Measurements from ENCODE around the gene SLU7.

Gene SLU7

GRCh38 chr5:160436017-160436416, 17.1 kb upstream of the SLU7 start:
- H4K91ac ChIP-seq (ENCODE audit: low read depth, low read length, poor library complexity) = no peak overlapping the region
- H4K8ac ChIP-seq (ENCODE audit: low read depth, low read length) = no peak overlapping the region
- WGBS, 2 donors (ENCODE audit: extremely low coverage in 2 of 2, insufficient read length in 2 of 2, insufficient replicate concordance in 1 of 2) = no CpG with 5 or more reads among the region's 4 CpGs
- H3K14ac ChIP-seq (ENCODE audit: low read length) = no peak overlapping the region
- H3K27me3 ChIP-seq (ENCODE audit: control insufficient read depth in 3 of 3, insufficient read depth in 3 of 3, low read depth in 1 of 3, low read length in 3 of 3) = peaks cover 0 to 5% (median 0%) of the 10 kb centered on the region in 3 experiments
- no peak overlapping the region for H2BK15ac ChIP-seq (ENCODE audit: low read length)
- no peak overlapping the region for H2AFZ ChIP-seq (ENCODE audit: low read length)
- H2BK12ac ChIP-seq (ENCODE audit: low read length) = no peak overlapping the region
- no peak overlapping the region for H3K4me2 ChIP-seq (ENCODE audit: insufficient read depth, low read length, poor library complexity, severe bottlenecking)
- H2BK5ac ChIP-seq (ENCODE audit: low read length) = no peak overlapping the region
- peaks cover 0 to 4% of the 10 kb centered on the region in 2 donors for H3K36me3 ChIP-seq (replicated peaks in 1 of 2; ENCODE audit: control insufficient read depth in 2 of 2, insufficient read depth in 2 of 2, low read length in 2 of 2)
- no peaks in the 10 kb centered on the region for H3K9me3 ChIP-seq (replicated peaks in 1 of 2; ENCODE audit: control insufficient read depth in 2 of 2, insufficient read depth in 1 of 2, low read depth in 1 of 2, low read length in 2 of 2)
- H3K23ac ChIP-seq (ENCODE audit: low read depth, low read length, poor library complexity) = no peak overlapping the region
- no peak overlapping the region for H3K4me3 ChIP-seq (ENCODE audit: low read length in 2 of 2)
- no peaks in the 10 kb centered on the region for H3K79me1 ChIP-seq (ENCODE audit: low read depth, low read length)
- no peak for DNase-seq (ENCODE audit: low spot score)
- no peak overlapping the region for H2BK120ac ChIP-seq (ENCODE audit: low read depth, low read length)
- H2AK5ac ChIP-seq (ENCODE audit: low read depth, low read length) = no peak overlapping the region
- no peak overlapping the region for H3K27ac ChIP-seq (replicated peaks; ENCODE audit: low read length)
- no peak overlapping the region for H3K4ac ChIP-seq (ENCODE audit: low read length)
- no peak overlapping the region for H3K9ac ChIP-seq (ENCODE audit: low read depth, low read length, poor library complexity)
- peaks cover 14 to 16% of the 10 kb centered on the region in 2 donors for H3K4me1 ChIP-seq (ENCODE audit: control insufficient read depth in 2 of 2, insufficient read depth in 1 of 2, low read depth in 1 of 2, low read length in 2 of 2)
- H3K18ac ChIP-seq (ENCODE audit: low read length) = no peak overlapping the region

- Histone ChIP-seq H3K27ac (replicated peaks; ENCODE audit: low read length) (no peak overlapping the region), H2BK120ac (ENCODE audit: low read depth, low read length) (no peak overlapping the region), H2BK12ac (ENCODE audit: low read length) (no peak overlapping the region), H4K8ac (ENCODE audit: low read depth, low read length) (no peak overlapping the region), H3K9me3 (replicated peaks in 1 of 2; ENCODE audit: control insufficient read depth in 2 of 2, insufficient read depth in 1 of 2, low read depth in 1 of 2, low read length in 2 of 2) (no peaks in the 10 kb centered on the region), H2AFZ (ENCODE audit: low read length) (no peak overlapping the region), H3K9ac (ENCODE audit: low read depth, low read length, poor library complexity) (no peak overlapping the region), H2BK5ac (ENCODE audit: low read length) (no peak overlapping the region), H3K4ac (ENCODE audit: low read length) (no peak overlapping the region), H2BK15ac (ENCODE audit: low read length) (no peak overlapping the region), H3K4me2 (ENCODE audit: insufficient read depth, low read length, poor library complexity, severe bottlenecking) (no peak overlapping the region), H3K27me3 (ENCODE audit: control insufficient read depth in 3 of 3, insufficient read depth in 3 of 3, low read depth in 1 of 3, low read length in 3 of 3) (peaks cover 0 to 5% (median 0%) of the 10 kb centered on the region in 3 experiments), H3K18ac (ENCODE audit: low read length) (no peak overlapping the region), H2AK5ac (ENCODE audit: low read depth, low read length) (no peak overlapping the region), H3K4me3 (ENCODE audit: low read length in 2 of 2) (no peak overlapping the region), H3K14ac (ENCODE audit: low read length) (no peak overlapping the region), H4K91ac (ENCODE audit: low read depth, low read length, poor library complexity) (no peak overlapping the region), H3K23ac (ENCODE audit: low read depth, low read length, poor library complexity) (no peak overlapping the region), H3K4me1 (ENCODE audit: control insufficient read depth in 2 of 2, insufficient read depth in 1 of 2, low read depth in 1 of 2, low read length in 2 of 2) (peaks cover 14 to 16% of the 10 kb centered on the region in 2 donors), H3K36me3 (replicated peaks in 1 of 2; ENCODE audit: control insufficient read depth in 2 of 2, insufficient read depth in 2 of 2, low read length in 2 of 2) (peaks cover 0 to 4% of the 10 kb centered on the region in 2 donors), H3K79me1 (ENCODE audit: low read depth, low read length) (no peaks in the 10 kb centered on the region)
- no CpG with 5 or more reads among the region's 1 CpG for WGBS, 2 donors (ENCODE audit: extremely low coverage in 2 of 2, insufficient read length in 2 of 2, insufficient replicate concordance in 1 of 2)
- DNase-seq (ENCODE audit: low spot score) = no peak
These were observed 16.7 kb upstream of the SLU7 start for GRCh38 chr5:160435532-160435931.

- no peak overlapping the region for H2BK120ac ChIP-seq (ENCODE audit: low read depth, low read length)
- H2BK12ac ChIP-seq (ENCODE audit: low read length) = no peak overlapping the region
- no peaks in the 10 kb centered on the region for H3K79me1 ChIP-seq (ENCODE audit: low read depth, low read length)
- H2BK5ac ChIP-seq (ENCODE audit: low read length) = no peak overlapping the region
- no peak overlapping the region for H3K9ac ChIP-seq (ENCODE audit: low read depth, low read length, poor library complexity)
- peaks cover 0 to 5% (median 0%) of the 10 kb centered on the region in 3 experiments for H3K27me3 ChIP-seq (ENCODE audit: control insufficient read depth in 3 of 3, insufficient read depth in 3 of 3, low read depth in 1 of 3, low read length in 3 of 3)
- H3K9me3 ChIP-seq (replicated peaks in 1 of 2; ENCODE audit: control insufficient read depth in 2 of 2, insufficient read depth in 1 of 2, low read depth in 1 of 2, low read length in 2 of 2) = no peaks in the 10 kb centered on the region
- H3K14ac ChIP-seq (ENCODE audit: low read length) = no peak overlapping the region
- no peak overlapping the region for H4K8ac ChIP-seq (ENCODE audit: low read depth, low read length)
- peak overlapping the region in 1 of 2 donors; percentile 21 for H3K4me3 ChIP-seq (ENCODE audit: low read length in 2 of 2)
- H3K27ac ChIP-seq (replicated peaks; ENCODE audit: low read length) = no peak overlapping the region
- H3K4ac ChIP-seq (ENCODE audit: low read length) = no peak overlapping the region
- H3K18ac ChIP-seq (ENCODE audit: low read length) = no peak overlapping the region
- DNase-seq (ENCODE audit: low spot score) = peak; percentile 30
- no CpG with 5 or more reads among the region's 9 CpGs for WGBS, 2 donors (ENCODE audit: extremely low coverage in 2 of 2, insufficient read length in 2 of 2, insufficient replicate concordance in 1 of 2)
- H3K4me1 ChIP-seq (ENCODE audit: control insufficient read depth in 2 of 2, insufficient read depth in 1 of 2, low read depth in 1 of 2, low read length in 2 of 2) = peaks cover 14 to 16% of the 10 kb centered on the region in 2 donors
- H3K36me3 ChIP-seq (replicated peaks in 1 of 2; ENCODE audit: control insufficient read depth in 2 of 2, insufficient read depth in 2 of 2, low read length in 2 of 2) = peaks cover 8 to 11% of the 10 kb centered on the region in 2 donors
- H2AFZ ChIP-seq (ENCODE audit: low read length) = peak overlapping the region; percentile 84
- H3K23ac ChIP-seq (ENCODE audit: low read depth, low read length, poor library complexity) = no peak overlapping the region
- H2BK15ac ChIP-seq (ENCODE audit: low read length) = no peak overlapping the region
- H2AK5ac ChIP-seq (ENCODE audit: low read depth, low read length) = no peak overlapping the region
- no peak overlapping the region for H4K91ac ChIP-seq (ENCODE audit: low read depth, low read length, poor library complexity)
- peak overlapping the region; percentile 13 for H3K4me2 ChIP-seq (ENCODE audit: insufficient read depth, low read length, poor library complexity, severe bottlenecking)
These were observed 15.2 kb upstream of the SLU7 start for GRCh38 chr5:160434022-160434531.

- Histone ChIP-seq H3K9ac (ENCODE audit: low read depth, low read length, poor library complexity) (no peak overlapping the region), H3K23ac (ENCODE audit: low read depth, low read length, poor library complexity) (no peak overlapping the region), H3K27ac (replicated peaks; ENCODE audit: low read length) (no peak overlapping the region), H3K36me3 (replicated peaks in 1 of 2; ENCODE audit: control insufficient read depth in 2 of 2, insufficient read depth in 2 of 2, low read length in 2 of 2) (peaks cover 11 to 24% of the 10 kb centered on the region in 2 donors), H2AFZ (ENCODE audit: low read length) (peak overlapping the region; percentile 84), H2BK15ac (ENCODE audit: low read length) (no peak overlapping the region), H2BK120ac (ENCODE audit: low read depth, low read length) (no peak overlapping the region), H3K79me1 (ENCODE audit: low read depth, low read length) (no peaks in the 10 kb centered on the region), H4K91ac (ENCODE audit: low read depth, low read length, poor library complexity) (no peak overlapping the region), H2AK5ac (ENCODE audit: low read depth, low read length) (no peak overlapping the region), H4K8ac (ENCODE audit: low read depth, low read length) (no peak overlapping the region), H2BK5ac (ENCODE audit: low read length) (no peak overlapping the region), H3K4ac (ENCODE audit: low read length) (no peak overlapping the region), H3K9me3 (replicated peaks in 1 of 2; ENCODE audit: control insufficient read depth in 2 of 2, insufficient read depth in 1 of 2, low read depth in 1 of 2, low read length in 2 of 2) (no peaks in the 10 kb centered on the region), H3K4me3 (ENCODE audit: low read length in 2 of 2) (peak overlapping the region in 1 of 2 donors; percentile 50), H3K4me1 (ENCODE audit: control insufficient read depth in 2 of 2, insufficient read depth in 1 of 2, low read depth in 1 of 2, low read length in 2 of 2) (peaks cover 12 to 16% of the 10 kb centered on the region in 2 donors), H3K18ac (ENCODE audit: low read length) (no peak overlapping the region), H3K27me3 (ENCODE audit: control insufficient read depth in 3 of 3, insufficient read depth in 3 of 3, low read depth in 1 of 3, low read length in 3 of 3) (peaks cover 0 to 5% (median 0%) of the 10 kb centered on the region in 3 experiments), H3K14ac (ENCODE audit: low read length) (no peak overlapping the region), H2BK12ac (ENCODE audit: low read length) (no peak overlapping the region), H3K4me2 (ENCODE audit: insufficient read depth, low read length, poor library complexity, severe bottlenecking) (no peak overlapping the region)
- DNase-seq (ENCODE audit: low spot score) = no peak
- WGBS, 2 donors (ENCODE audit: extremely low coverage in 2 of 2, insufficient read length in 2 of 2, insufficient replicate concordance in 1 of 2) = no CpG with 5 or more reads among the region's 7 CpGs
These were observed 13.9 kb upstream of the SLU7 start for GRCh38 chr5:160432787-160433186.
